NAMALWA (cell line): ENCODE measurements around the gene ARHGAP15.

Experiments used
- DNase-seq: peaks from one replicate; pipeline ENCODE4 v3.0.0-alpha.2; 2015; ENCODE audit warnings: low spot score

Gene ARHGAP15

DNA sequence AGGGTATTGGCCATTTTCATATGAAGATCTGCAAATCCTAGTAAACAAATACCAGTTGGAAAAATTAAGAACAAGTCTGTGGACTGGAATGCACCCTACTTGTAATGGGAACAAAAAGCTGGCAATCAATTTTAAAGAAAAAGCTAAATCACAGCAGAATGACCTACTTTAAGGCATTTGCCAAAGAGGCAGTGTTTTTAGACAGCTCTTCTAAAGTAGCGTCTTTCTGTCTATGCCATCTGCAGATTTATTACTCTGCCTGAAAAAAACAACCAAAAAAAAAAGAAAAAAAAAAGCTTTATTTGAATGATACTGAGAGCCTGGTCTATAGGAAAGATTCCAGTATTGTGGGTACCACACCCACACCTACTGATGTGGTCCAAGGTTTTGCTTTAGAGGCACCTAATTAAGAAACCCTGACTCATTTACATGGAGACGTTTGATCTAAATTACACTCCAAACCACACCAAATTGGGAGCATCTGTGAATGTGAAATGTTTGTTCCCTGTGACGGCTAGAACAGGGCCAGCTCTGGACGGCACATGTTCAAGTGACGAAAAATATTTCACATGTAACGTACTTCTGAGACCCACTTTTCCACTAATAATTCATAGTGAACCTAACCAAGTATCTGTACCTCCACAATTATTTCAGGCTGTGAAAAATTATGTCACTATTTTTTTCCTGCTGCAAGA, 597.1 kb downstream of the ARHGAP15 start:
- DNase-seq, result no peak

GRCh38 chr2:143728498-143728897, 599.3 kb downstream of the ARHGAP15 start:
- DNase-seq, result no peak

DNA sequence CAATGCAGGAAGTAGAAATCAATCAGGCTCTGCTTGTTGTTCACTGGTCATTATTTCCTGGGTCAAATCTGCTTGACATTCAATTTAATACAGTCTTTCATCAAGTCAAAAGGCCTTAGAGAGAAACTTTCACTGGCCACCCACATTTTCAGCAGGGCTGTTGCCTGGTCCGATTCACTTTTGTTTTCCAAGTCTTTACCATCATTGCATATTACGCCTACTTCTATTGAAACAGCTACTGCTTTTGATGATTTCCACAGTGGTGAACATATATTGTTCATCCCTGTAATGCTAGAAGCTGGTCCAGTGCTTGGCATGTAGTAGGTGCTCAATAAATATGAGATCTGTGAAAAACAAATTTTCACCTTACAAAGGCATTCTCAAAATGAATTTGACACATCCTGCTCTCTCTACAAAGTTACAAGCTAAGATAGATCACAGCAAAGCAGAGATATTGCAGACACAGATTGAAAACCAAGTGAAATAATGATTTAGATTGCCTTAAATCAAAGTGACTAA, 600.1 kb downstream of the ARHGAP15 start:
- no peak for DNase-seq

- DNase-seq, result peak; percentile 20
Measured at GRCh38 chr2:143730155-143730952, 601.1 kb downstream of the ARHGAP15 start.

DNA sequence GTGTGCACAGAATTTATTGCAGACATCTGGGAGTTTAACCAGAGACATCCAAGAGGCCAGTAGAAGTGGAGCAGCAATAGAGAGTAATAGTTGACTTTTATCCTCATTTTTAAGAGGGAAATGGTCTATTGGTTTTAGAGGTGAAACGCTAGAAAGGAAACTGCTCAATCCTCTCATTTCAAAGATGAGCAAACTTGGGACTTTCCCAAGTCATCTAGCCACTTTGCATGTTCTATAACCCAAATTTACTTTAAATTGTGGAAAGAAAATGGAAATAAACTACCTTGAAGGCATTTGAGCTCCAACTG, 601.7 kb downstream of the ARHGAP15 start:
- DNase-seq, result no peak

GRCh38 chr2:143732076-143732475, 602.9 kb downstream of the ARHGAP15 start:
- no peak for DNase-seq

- DNase-seq, result no peak
Measured at GRCh38 chr2:143732871-143733270, 603.7 kb downstream of the ARHGAP15 start.

DNA sequence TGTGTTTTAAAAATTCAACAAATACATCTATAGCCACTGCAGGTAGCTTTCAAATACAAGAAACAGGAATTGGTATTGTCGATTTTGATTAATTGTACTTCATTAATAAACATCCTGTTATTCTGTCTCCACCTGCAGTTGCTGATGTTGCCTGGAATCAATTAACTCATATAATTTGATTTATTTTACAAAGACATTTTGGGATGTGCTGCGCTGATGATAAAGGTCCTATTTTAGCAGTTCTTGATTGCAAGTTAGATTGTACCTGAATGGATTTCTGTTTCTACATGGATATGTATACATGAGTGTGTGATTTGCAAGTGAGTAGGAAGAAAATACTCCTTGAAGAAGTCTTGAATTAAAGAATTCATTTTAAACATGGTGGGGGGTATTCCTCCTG, 605.3 kb downstream of the ARHGAP15 start:
- DNase-seq, result no peak

GRCh38 chr2:143736904-143737303, 607.7 kb downstream of the ARHGAP15 start:
- DNase-seq, result no peak

GRCh38 chr2:143740431-143740830, 611.2 kb downstream of the ARHGAP15 start:
- DNase-seq, result no peak

- no peak for DNase-seq
Measured at GRCh38 chr2:143741205-143741604, 612.0 kb downstream of the ARHGAP15 start.

DNA sequence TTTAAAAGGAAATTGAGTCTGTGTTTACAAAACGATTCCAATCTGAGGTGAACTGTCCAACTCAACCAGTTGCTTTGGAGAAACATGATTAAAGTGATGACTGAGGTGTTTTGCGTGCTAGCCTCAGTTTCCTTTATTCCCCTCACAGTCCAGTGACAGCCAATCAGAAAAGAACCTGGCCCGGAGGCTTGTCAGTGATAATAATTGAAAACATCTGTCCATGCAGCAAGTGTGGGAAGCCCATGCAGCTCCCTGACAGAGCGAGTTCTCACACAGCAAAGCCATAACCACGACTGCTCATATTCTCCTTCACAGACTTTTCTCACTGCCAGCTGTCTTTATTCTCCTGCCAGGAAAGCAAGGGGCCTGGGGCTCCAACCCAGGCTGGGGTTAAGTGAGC, 613.4 kb downstream of the ARHGAP15 start:
- DNase-seq, result no peak

GRCh38 chr2:143744114-143744513, 614.9 kb downstream of the ARHGAP15 start:
- DNase-seq, result no peak

DNA sequence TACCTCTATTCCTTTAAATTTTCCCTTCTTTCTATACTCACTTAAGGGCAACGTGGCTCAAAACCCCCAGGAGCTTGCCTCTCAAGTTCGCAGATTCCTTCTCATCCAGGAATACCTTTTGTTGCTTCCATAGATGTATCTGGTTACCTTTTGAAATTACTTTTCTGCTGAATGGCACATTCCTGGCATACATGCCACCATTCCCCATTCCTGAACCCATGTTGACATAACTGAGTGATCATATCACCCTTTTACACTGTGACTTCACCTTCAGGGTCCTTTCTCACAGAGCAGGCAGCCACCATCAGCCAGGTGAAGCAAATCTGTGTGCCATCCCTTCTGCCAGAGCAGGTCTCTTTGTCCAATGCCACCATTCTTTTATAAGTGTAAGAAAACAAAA, 615.8 kb downstream of the ARHGAP15 start:
- no peak for DNase-seq

- DNase-seq, result no peak
Measured at GRCh38 chr2:143754742-143755141, 625.5 kb downstream of the ARHGAP15 start.

DNA sequence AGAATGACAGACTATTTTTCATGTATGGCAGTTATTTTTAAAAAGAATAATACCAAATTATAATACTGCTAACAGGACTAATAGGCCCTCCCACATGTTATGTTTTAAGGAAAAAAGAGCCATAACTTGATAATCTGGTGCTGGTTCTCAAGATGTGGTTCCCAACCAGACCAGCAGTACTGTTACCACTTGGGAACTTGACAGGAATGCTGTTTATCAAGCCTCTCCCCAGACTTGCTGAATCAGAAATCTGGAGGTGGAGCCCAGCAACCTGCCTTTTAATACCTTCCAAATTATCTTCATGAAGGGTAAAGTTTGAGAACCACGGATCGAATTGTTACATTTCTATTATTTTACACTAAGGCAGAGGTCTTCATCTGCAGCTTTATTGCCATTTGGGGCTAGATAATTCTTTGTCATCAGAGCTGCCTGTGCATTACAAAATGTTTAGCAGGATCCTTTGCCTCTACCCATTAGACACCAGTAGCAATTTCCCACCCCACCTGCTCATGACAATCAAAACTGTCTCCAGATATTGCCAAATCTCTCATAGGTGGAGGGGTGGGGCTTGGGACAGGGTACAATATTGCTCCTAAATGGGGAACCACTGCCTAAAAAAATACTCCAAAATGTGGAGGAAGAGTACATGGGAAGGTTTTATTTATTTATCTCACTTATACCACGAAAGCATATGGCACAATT, 629.6 kb downstream of the ARHGAP15 start:
- no peak for DNase-seq

- DNase-seq, result no peak
Measured at GRCh38 chr2:143759455-143759854, 630.2 kb downstream of the ARHGAP15 start.

- DNase-seq, result no peak
Measured at GRCh38 chr2:143762176-143762928, 633.1 kb downstream of the ARHGAP15 start.

DNA sequence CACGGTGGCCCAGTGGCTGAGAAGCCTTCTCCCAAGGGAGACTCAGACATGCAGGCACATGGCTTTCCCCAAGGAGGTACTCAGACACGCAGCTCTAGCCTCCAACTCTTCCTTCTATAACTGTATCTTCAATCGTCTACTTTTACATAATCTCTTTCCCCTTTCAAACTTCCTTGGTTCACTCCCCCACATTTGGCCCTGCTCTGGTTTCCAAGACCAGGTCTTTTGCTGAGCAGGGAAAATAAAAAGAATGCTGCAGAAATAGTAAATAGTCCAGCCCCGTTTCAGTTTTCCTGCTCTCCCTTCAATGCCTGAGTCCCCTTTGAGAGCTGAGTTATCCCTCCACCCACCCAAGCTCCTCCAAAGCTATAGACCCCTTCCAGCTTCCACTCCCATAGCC, 635.0 kb downstream of the ARHGAP15 start:
- no peak for DNase-seq

DNA sequence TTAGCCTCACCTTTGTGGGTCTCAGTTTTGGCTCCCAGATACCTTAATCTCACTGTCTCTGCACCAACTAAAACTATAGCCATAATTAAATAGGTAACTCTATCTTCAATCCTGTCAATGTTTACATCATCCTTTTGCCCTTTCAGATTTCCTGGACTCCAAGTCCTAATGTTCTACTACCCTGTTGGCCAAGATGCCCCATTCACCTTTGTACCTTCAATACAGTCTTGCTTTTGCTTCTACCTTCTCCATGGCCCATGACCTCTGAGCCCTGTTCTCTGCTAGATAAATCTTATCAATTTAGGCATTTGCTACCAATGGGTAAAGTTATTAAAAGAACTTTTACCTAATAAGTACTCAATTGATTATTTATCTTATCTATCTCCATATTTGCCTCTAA, 635.5 kb downstream of the ARHGAP15 start:
- no peak for DNase-seq

GRCh38 chr2:143768991-143769390, 639.8 kb downstream of the ARHGAP15 start:
- DNase-seq, result no peak

DNA sequence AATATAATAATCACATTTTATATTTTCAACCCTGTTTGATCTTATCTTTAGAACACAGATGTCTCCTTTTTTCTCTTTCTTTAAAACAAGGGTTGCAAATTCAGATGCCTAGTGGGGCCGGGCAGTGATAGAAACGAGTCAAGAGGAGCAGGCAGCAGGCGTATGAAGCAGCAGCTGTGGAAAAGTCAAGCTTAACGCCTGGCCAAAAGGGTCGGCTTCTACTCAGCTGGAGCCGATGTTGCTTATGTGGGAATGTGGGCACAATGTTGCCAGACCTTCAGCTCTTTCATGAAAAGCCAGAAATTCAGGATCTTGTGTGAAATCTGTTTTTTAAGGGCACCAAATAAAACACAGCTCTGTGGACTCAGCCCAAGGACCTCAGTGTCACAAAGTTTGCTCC, 642.7 kb downstream of the ARHGAP15 start:
- DNase-seq, result no peak
